ENCODE measurements around the gene CMTM6. TPM values are rescaled to one million over a fixed set of nuclear protein-coding genes. Genes with fewer than 3 reads are reported as not detected.

The CMTM6 gene
- total RNA-seq, 1 experiment from 2014 or later: 43.5 TPM

DNA sequence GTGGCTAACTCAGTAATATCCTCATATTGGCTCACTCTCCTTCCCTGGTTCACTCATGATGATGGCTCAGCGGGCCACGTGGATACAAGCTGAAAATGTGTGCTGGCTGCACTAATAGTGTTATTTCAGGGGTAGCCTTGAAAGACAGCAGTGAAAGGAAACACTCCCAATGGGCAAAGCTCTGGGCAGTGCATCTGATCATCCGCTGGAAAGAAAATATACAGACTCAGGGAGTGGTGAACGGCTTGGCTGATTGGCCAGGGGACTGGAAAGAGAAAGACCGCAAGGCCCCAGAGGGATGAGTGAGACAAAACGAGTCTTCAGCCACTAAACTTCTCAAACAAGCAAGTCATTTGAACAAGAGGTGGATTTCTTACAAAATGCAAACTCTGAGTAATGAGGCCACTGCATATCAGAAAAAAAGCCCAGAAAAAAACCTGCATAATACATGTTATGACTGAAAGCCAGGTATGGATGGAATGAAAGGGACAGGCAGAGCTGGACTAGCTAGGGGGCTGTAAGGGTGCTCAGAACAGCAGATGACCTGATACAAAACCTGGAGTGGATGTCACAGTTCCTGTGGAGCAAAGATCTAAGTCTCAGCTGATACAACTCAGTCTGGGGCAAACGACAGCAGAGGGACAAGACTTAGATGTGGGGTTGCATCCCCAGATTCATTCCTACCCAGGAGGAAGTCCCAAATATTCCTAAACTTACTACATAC is 33.3 kb downstream of the CMTM6 start:
- no peak overlapping the region for H3K27ac ChIP-seq (ENCODE audit: insufficient read length, low read depth, low read length)
- no peak overlapping the region for H2BK15ac ChIP-seq (ENCODE audit: low read depth, low read length)
- no peak overlapping the region for H3K23ac ChIP-seq (ENCODE audit: insufficient read length, low read depth, low read length)
- Mint-ChIP-seq H3K36me3 (ENCODE audit: insufficient read depth in 1 of 3, low read depth in 3 of 3) (peaks cover 0 to 7% (median 2%) of the 10 kb centered on the region in 3 experiments; a peak in 5 of 7 replicates), H3K4me1 (peaks cover 10 to 15% of the 10 kb centered on the region in 2 experiments), H3K9me3 (no peaks in the 10 kb centered on the region), H3K27ac (0 out of 7 replicates have a peak overlapping the region, but pooled peaks of 1 of the 3 experiments have one; percentile 53), H3K27me3 (ENCODE audit: low read depth) (no peaks in the 10 kb centered on the region; the same call in 1 of the 2 replicates), H3K4me3 (no peak overlapping the region)
- no peaks in the 10 kb centered on the region for H3K79me1 ChIP-seq (ENCODE audit: insufficient read depth, low read depth, low read length, poor library complexity, severe bottlenecking)
- no peak overlapping the region for H3K14ac ChIP-seq (ENCODE audit: insufficient read depth, low read length)
- no peak overlapping the region for H2AFZ ChIP-seq (ENCODE audit: low read length)
- H3T11ph ChIP-seq (ENCODE audit: low read length): no peak overlapping the region
- TF ChIP-seq, protein P1, sequence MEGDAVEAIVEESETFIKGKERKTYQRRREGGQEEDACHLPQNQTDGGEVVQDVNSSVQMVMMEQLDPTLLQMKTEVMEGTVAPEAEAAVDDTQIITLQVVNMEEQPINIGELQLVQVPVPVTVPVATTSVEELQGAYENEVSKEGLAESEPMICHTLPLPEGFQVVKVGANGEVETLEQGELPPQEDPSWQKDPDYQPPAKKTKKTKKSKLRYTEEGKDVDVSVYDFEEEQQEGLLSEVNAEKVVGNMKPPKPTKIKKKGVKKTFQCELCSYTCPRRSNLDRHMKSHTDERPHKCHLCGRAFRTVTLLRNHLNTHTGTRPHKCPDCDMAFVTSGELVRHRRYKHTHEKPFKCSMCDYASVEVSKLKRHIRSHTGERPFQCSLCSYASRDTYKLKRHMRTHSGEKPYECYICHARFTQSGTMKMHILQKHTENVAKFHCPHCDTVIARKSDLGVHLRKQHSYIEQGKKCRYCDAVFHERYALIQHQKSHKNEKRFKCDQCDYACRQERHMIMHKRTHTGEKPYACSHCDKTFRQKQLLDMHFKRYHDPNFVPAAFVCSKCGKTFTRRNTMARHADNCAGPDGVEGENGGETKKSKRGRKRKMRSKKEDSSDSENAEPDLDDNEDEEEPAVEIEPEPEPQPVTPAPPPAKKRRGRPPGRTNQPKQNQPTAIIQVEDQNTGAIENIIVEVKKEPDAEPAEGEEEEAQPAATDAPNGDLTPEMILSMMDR (conservative IDR thresholded peaks at IDR 0.05): no peak
- H2BK120ac ChIP-seq (ENCODE audit: low read depth, low read length, poor library complexity, severe bottlenecking): no peak overlapping the region
- no peaks in the 10 kb centered on the region for H3K27me3 ChIP-seq (ENCODE audit: insufficient read depth, low read length)
- H2BK5ac ChIP-seq (ENCODE audit: insufficient read length, low read length): no peak overlapping the region
- H3K23me2 ChIP-seq (ENCODE audit: insufficient read length, low read depth, low read length, poor library complexity, severe bottlenecking): no peaks in the 10 kb centered on the region
- H4K8ac ChIP-seq (replicated peaks; ENCODE audit: insufficient read length, low read depth, low read length): no peak overlapping the region
- H4K5ac ChIP-seq (ENCODE audit: insufficient read length, low read depth, low read length): no peak overlapping the region
- H3K4me1 ChIP-seq (ENCODE audit: insufficient read depth, low read length): no peaks in the 10 kb centered on the region
- no peak overlapping the region for H3K4ac ChIP-seq (ENCODE audit: low read depth, low read length)
- no peak overlapping the region for H3K18ac ChIP-seq (ENCODE audit: insufficient read length, low read depth, low read length)
- no peak overlapping the region for H2AK5ac ChIP-seq (ENCODE audit: insufficient read length, low read length)
- no peak overlapping the region for H3K56ac ChIP-seq (ENCODE audit: insufficient read length, low read depth, low read length)
- no peak overlapping the region for H3K9ac ChIP-seq (ENCODE audit: extremely low read depth, insufficient read length, low read length)
- no peak overlapping the region for H2BK20ac ChIP-seq (ENCODE audit: low read depth, low read length, poor library complexity, severe bottlenecking)
- no CpG with 5 or more reads among the region's 7 CpGs for WGBS (ENCODE audit: extremely low coverage, insufficient read length, low lambda C conversion rate)
- peaks cover 2% of the 10 kb centered on the region for H4K20me1 ChIP-seq (ENCODE audit: control insufficient read depth, insufficient read depth, insufficient read length)
- H2BK12ac ChIP-seq (ENCODE audit: insufficient read length, low read depth, low read length): no peak overlapping the region
- H4K91ac ChIP-seq (ENCODE audit: insufficient read length, low read depth, low read length): no peak overlapping the region
- H3K4me2 ChIP-seq (ENCODE audit: insufficient read depth, insufficient read length, low read length): no peak overlapping the region
- H3K79me2 ChIP-seq (ENCODE audit: insufficient read depth, low read length): no peaks in the 10 kb centered on the region
- DNase-seq: no peak
- no peaks in the 10 kb centered on the region for H3K9me3 ChIP-seq (ENCODE audit: control insufficient read depth, low read depth, low read length)
